Endothelial cell of umbilical vein (primary cell): Measurements from ENCODE around the gene RETSAT. TPM values are rescaled to one million over a fixed set of nuclear protein-coding genes. Genes with fewer than 3 reads are reported as not detected.

ENCODE experiments used
- BruUV-seq: library from RNA; stranded (reverse); fragments of 400-500 nt; replicated peaks from 2 replicates; lab custom pipeline; 2021; lab: Mats Ljungman, UMichigan
- CTCF ChIA-PET: fragments of 300-600, 350-600 bp; sonication (Branson Sonifier 250); formaldehyde crosslinking; loops from one replicate; lab custom pipeline; 2021; ENCODE audit warnings: antibody characterized with exemption, inconsistent platforms; lab: Charles Lee
- POLR2A ChIA-PET: fragments of 300-600, 350-600 bp; sonication (Branson Sonifier 250); formaldehyde crosslinking; loops from one replicate; lab custom pipeline; 2021; ENCODE audit warnings: antibody characterized with exemption, inconsistent platforms; lab: Charles Lee
- DNase-seq: peaks from one replicate; pipeline ENCODE4 v3.0.0-alpha.2; 2011; ENCODE audit warnings: low read depth, low spot score
- FAIRE-seq: peaks from 2 replicates; lab custom pipeline; 2011; peaks lifted over from hg19 to GRCh38; lab: Jason Lieb, UNC
- H2AFZ ChIP-seq: 2 replicates; pipeline ENCODE4 v1.6.0; 2012; ENCODE audit warnings: low read depth, low read length, control low read depth, inconsistent platforms
- H3K27ac ChIP-seq: 2 replicates; pipeline ENCODE4 v1.5.1; 2011; ENCODE audit warnings: low read depth, mild to moderate bottlenecking, control low read depth, low read length, moderate library complexity; ENCODE audit not compliant: insufficient read depth
- H3K27me3 ChIP-seq, 2 experiments: 2 replicates each; pipeline versions ENCODE4 v1.6.0 to v1.6.1; 2011; ENCODE audit warnings: low read length in 2 of 2, mixed read lengths in 1 of 2; ENCODE audit not compliant: control insufficient read depth in 2 of 2, insufficient read depth in 2 of 2
- H3K36me3 ChIP-seq, 2 experiments: 2 replicates in 1 of 2; 3 replicates in 1 of 2; pipeline ENCODE4 v1.5.1; 2011; ENCODE audit warnings: low read length in 2 of 2, mild to moderate bottlenecking in 1 of 2, moderate library complexity in 1 of 2; ENCODE audit not compliant: control insufficient read depth in 2 of 2, insufficient read depth in 2 of 2; ENCODE audit errors: extremely low read depth in 1 of 2
- H3K4me1 ChIP-seq: 3 replicates; pipeline ENCODE4 v1.5.1; 2011; ENCODE audit warnings: mild to moderate bottlenecking, low read length; ENCODE audit not compliant: control insufficient read depth, insufficient read depth; ENCODE audit errors: extremely low read depth
- H3K4me2 ChIP-seq: 2 replicates; pipeline ENCODE4 v1.6.1; 2011; ENCODE audit warnings: low read length, control low read depth, mixed read lengths; ENCODE audit not compliant: insufficient read depth
- H3K4me3 ChIP-seq, 3 experiments: fragments of 200-600 bp in 1 of 3; sonication (generic), shearing (Covaris generic) in 1 of 3; replicated peaks in 1 of 3; 2 replicates each; pipeline ENCODE4 v1.5.1; 2011 to 2016; ENCODE audit warnings: control low read depth in 3 of 3, low read length in 3 of 3, mild to moderate bottlenecking in 2 of 3, inconsistent platforms in 1 of 3, low read depth in 1 of 3, moderate library complexity in 1 of 3; ENCODE audit not compliant: insufficient read depth in 1 of 3
- H3K79me2 ChIP-seq: 2 replicates; pipeline ENCODE4 v1.6.0; 2012; ENCODE audit warnings: low read length, inconsistent platforms; ENCODE audit not compliant: control insufficient read depth, insufficient read depth
- H3K9ac ChIP-seq: replicated peaks from 2 replicates; pipeline ENCODE3; 2011; ENCODE audit warnings: low read length, control low read depth; ENCODE audit not compliant: insufficient read depth; ENCODE audit errors: extremely low read depth
- H3K9me1 ChIP-seq: replicated peaks from 3 replicates; pipeline ENCODE4 v1.6.0; 2011; ENCODE audit warnings: mild to moderate bottlenecking, low read length; ENCODE audit not compliant: control insufficient read depth, insufficient read depth; ENCODE audit errors: extremely low read depth
- H3K9me3 ChIP-seq: replicated peaks from 2 replicates; pipeline ENCODE4 v1.5.1; 2012; ENCODE audit warnings: low read length, inconsistent platforms; ENCODE audit not compliant: control insufficient read depth, insufficient read depth
- H4K20me1 ChIP-seq: replicated peaks from 2 replicates; pipeline ENCODE3; 2011; ENCODE audit warnings: mild to moderate bottlenecking, low read length; ENCODE audit not compliant: control insufficient read depth, insufficient read depth; ENCODE audit errors: extremely low read depth
- EZH2 ChIP-seq: IDR thresholded peaks from 2 replicates; pipeline ENCODE4 v1.6.1; 2012; ENCODE audit warnings: borderline replicate concordance, low read depth, mild to moderate bottlenecking, moderate library complexity, low read length, inconsistent platforms; ENCODE audit not compliant: severe bottlenecking
- FOS ChIP-seq: IDR thresholded peaks from 2 replicates; pipeline ENCODE4 v1.6.1; 2011; ENCODE audit warnings: mild to moderate bottlenecking, low read length, moderate library complexity, borderline replicate concordance; ENCODE audit not compliant: insufficient read depth
- GATA2 ChIP-seq: IDR thresholded peaks from 2 replicates; pipeline ENCODE4 v1.7.0; 2011; ENCODE audit warnings: low read depth, mild to moderate bottlenecking, moderate library complexity, mixed read lengths, low read length; ENCODE audit not compliant: insufficient read length, insufficient read depth
- JUN ChIP-seq: IDR thresholded peaks from 2 replicates; pipeline ENCODE4 v1.6.1; 2011; ENCODE audit warnings: borderline replicate concordance, low read depth; ENCODE audit not compliant: insufficient read length, insufficient read depth
- MAX ChIP-seq: IDR thresholded peaks from 2 replicates; pipeline ENCODE4 v1.6.1; 2011; ENCODE audit not compliant: insufficient read depth, insufficient read length
- MYC ChIP-seq: IDR thresholded peaks from one replicate; pipeline ENCODE4 v1.6.1; 2011; ENCODE audit warnings: mild to moderate bottlenecking, low read depth, low read length
- POLR2A ChIP-seq: IDR thresholded peaks from 2 replicates; pipeline ENCODE4 v1.6.1; 2012; ENCODE audit warnings: low read depth, mild to moderate bottlenecking, control low read depth, low read length
- POLR2AphosphoS5 ChIP-seq: IDR thresholded peaks from 2 replicates; pipeline ENCODE4 v1.6.1; 2012; ENCODE audit warnings: low read depth, mild to moderate bottlenecking, control low read depth, low read length, moderate library complexity; ENCODE audit not compliant: insufficient read depth
- dilution Hi-C: fragments of 300-500 bp; cut with MboI; formaldehyde crosslinking; loops from one replicate; pipeline ENCODE4 v1.15.0; 2019; ENCODE audit warnings: low sequenced_read_pairs; ENCODE audit not compliant: extremely low pct_ligation_motif_present
- intact Hi-C: fragments of 100-400 bp; cut with micrococcal nuclease; formaldehyde crosslinking; loops from one replicate; pipeline ENCODE4 v1.10.0; 2022
- polyA plus RNA-seq, 4 experiments: library from polyadenylated mRNA; depleted of rRNA in 3 of 4; stranded (reverse) in 3 of 4; unstranded in 1 of 4; fragments of >200 nt; gene quantifications; 2 replicates each; pipeline versions ENCODE4 v1.2.1 to v1.2.3, GENCODE V29; 2011 to 2012; ENCODE audit warnings: missing spikeins in 1 of 4
- total RNA-seq: library from RNA; stranded (reverse); gene quantifications from 2 replicates; pipeline ENCODE4 v1.2.3, GENCODE V29; 2021
- TF ChIP-seq, protein P1 (sequence below), 2 donors: IDR thresholded peaks; 1 replicate in 1 of 2; 2 replicates in 1 of 2; pipeline ENCODE4 v1.5.1; 2011; ENCODE audit warnings: low read length in 2 of 2, mild to moderate bottlenecking in 2 of 2, moderate library complexity in 2 of 2, control low read depth in 1 of 2, inconsistent platforms in 1 of 2, low read depth in 1 of 2; ENCODE audit not compliant: insufficient read depth in 1 of 2; ENCODE audit errors: extremely low read depth in 1 of 2

Gene RETSAT
- total and polyA plus RNA-seq, 2 donors (not counting 3 experiments of a cell fraction or from before 2014, with no cell fraction given), result 43.8 to 59.1 TPM

DNA sequence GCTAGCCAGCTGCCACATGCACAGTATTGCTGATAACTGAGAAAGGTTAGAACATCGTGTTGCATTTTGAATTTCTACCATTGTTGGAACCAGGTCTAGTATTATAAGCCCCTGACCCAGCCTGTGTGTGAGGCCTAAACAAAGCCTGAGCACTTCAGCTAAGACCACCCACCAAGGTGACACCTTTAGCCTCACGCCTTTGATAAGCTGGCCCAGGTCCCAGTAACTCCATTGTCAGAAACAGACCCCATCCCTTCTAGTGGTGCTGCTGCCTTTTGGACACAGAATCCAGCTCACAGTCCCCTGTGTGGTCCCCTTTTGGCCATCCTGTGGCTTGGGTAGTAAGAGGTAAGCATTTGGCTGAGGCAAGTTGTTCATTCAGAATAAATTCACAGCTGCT, 1.9 kb upstream of the RETSAT start:
- H3K9ac ChIP-seq, result no peak overlapping the region
- ChIA-PET CTCF (interaction anchor here (0.6 to 1.5 kb wide), 3 partner anchors 9 to 296 kb away, joined by 3 to 4 read pairs (median 3); no protein-coding TSS in a partner anchor), POLR2A (no interaction called here)
- no peak overlapping the region for H3K4me3 ChIP-seq
- DNase-seq (no peak), FAIRE-seq (no peak)
- dilution Hi-C loops (no loop called here), intact Hi-C loops (no loop called here)
- no peaks in the 10 kb centered on the region for H3K9me1 ChIP-seq
- no peak overlapping the region for H2AFZ ChIP-seq
- H3K79me2 ChIP-seq, result peaks cover 17% of the 10 kb centered on the region
- no peak overlapping the region for H3K27ac ChIP-seq
- no TSS peak for BruUV-seq
- no peak overlapping the region for H3K4me2 ChIP-seq
- H3K36me3 ChIP-seq, result peaks cover 4 to 8% of the 10 kb centered on the region in 2 experiments
- H3K27me3 ChIP-seq, result no peaks in the 10 kb centered on the region
- no peaks in the 10 kb centered on the region for H4K20me1 ChIP-seq
- H3K9me3 ChIP-seq, result no peaks in the 10 kb centered on the region
- TF ChIP-seq MYC (no peak), EZH2 (no peak), FOS (no peak), GATA2 (no peak), POLR2AphosphoS5 (no peak)
- peaks cover 8% of the 10 kb centered on the region for H3K4me1 ChIP-seq

GRCh38 chr2:85355521-85355920, 1.2 kb upstream of the RETSAT start:
- H3K27ac ChIP-seq, result no peak overlapping the region
- POLR2A ChIA-PET, result interaction anchor here (1.9 kb wide), 1 partner anchor 184 kb away, joined by 22 read pairs; the partner anchor contains the start of gene MAT2A
- DNase-seq, result no peak
- H3K4me3 ChIP-seq, result peak overlapping the region in 2 of 3 experiments; percentile 87 to 97
- peaks cover 17% of the 10 kb centered on the region for H3K79me2 ChIP-seq
- intact Hi-C loops (no loop called here), dilution Hi-C loops (no loop called here)
- no peaks in the 10 kb centered on the region for H3K27me3 ChIP-seq
- TF ChIP-seq EZH2, result no peak
- TF ChIP-seq MAX, result no peak
- TF ChIP-seq POLR2A, result no peak
- no peak for TF ChIP-seq FOS
- TF ChIP-seq, protein P1, sequence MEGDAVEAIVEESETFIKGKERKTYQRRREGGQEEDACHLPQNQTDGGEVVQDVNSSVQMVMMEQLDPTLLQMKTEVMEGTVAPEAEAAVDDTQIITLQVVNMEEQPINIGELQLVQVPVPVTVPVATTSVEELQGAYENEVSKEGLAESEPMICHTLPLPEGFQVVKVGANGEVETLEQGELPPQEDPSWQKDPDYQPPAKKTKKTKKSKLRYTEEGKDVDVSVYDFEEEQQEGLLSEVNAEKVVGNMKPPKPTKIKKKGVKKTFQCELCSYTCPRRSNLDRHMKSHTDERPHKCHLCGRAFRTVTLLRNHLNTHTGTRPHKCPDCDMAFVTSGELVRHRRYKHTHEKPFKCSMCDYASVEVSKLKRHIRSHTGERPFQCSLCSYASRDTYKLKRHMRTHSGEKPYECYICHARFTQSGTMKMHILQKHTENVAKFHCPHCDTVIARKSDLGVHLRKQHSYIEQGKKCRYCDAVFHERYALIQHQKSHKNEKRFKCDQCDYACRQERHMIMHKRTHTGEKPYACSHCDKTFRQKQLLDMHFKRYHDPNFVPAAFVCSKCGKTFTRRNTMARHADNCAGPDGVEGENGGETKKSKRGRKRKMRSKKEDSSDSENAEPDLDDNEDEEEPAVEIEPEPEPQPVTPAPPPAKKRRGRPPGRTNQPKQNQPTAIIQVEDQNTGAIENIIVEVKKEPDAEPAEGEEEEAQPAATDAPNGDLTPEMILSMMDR (IDR thresholded peaks at IDR 0.05; ENCODE audit: extremely low read depth in 1 of 2, insufficient read depth in 1 of 2, low read depth in 1 of 2, low read length in 2 of 2), result no peak
- TF ChIP-seq MYC, result no peak
- TF ChIP-seq GATA2, result no peak
- TF ChIP-seq POLR2AphosphoS5, result no peak
- TF ChIP-seq JUN, result no peak
- H3K4me1 ChIP-seq, result peaks cover 8% of the 10 kb centered on the region
- H2AFZ ChIP-seq, result no peak overlapping the region
- H3K9me3 ChIP-seq, result no peaks in the 10 kb centered on the region
- H3K9me1 ChIP-seq, result no peaks in the 10 kb centered on the region
- peaks cover 4 to 11% of the 10 kb centered on the region in 2 experiments for H3K36me3 ChIP-seq
- CTCF ChIA-PET, result interaction anchor here (1.3 to 1.5 kb wide), 3 partner anchors 64 to 240 kb away, joined by 3 to 8 read pairs (median 5); partner anchors contain the start of gene RNF181
- H3K9ac ChIP-seq, result peak overlapping the region; percentile 93
- FAIRE-seq, result no peak
- H3K4me2 ChIP-seq, result peak overlapping the region; percentile 57
- H4K20me1 ChIP-seq, result no peaks in the 10 kb centered on the region
- no TSS peak for BruUV-seq
